ENCODE measurements around the gene BARX2.
A peak's percentile ranks its signal among the peaks of the same experiment; 100 is the strongest.
"Not testable (repeated sequence)": the region's sequence is repeated elsewhere in the genome, so short reads cannot be mapped to it uniquely, and the experiment has no call there.

BARX2 gene

GRCh38 chr11:129375751-129376657 is at the start of gene BARX2:
TSS of gene BARX2 (plus strand) at chr11:129375848. CDS start at chr11:129376036, 188 bp downstream.
- POLR2A ChIA-PET (ENCODE audit: low non-redundant PET) = no interaction called here
- peak within 1 kb of the TSS; percentile 65 for H3K27ac ChIP-seq
- TF ChIP-seq CTCF (conservative IDR thresholded peaks at IDR 0.05; ENCODE audit: low read depth) = peak; percentile 77
- CTCF ChIA-PET = interaction anchor here (0.5 to 2.2 kb wide), 13 partner anchors 12 to 378 kb away, joined by 3 to 24 read pairs (median 4); no protein-coding TSS in a partner anchor
- peak; percentile 51 for DNase-seq (ENCODE audit: low spot score)

GRCh38 chr11:129326921-129327320 is 48.7 kb upstream of the BARX2 start:
- POLR2A ChIA-PET (ENCODE audit: low non-redundant PET) = no interaction called here
- CTCF ChIA-PET = no interaction called here
- DNase-seq (ENCODE audit: low spot score) = no peak

GRCh38 chr11:129327708-129328107 is 47.9 kb upstream of the BARX2 start:
- H3K27ac ChIP-seq; POLR2A ChIA-PET (ENCODE audit: low non-redundant PET); DNase-seq (ENCODE audit: low spot score): not testable (repeated sequence)
- CTCF ChIA-PET = interaction anchor here (0.6 kb wide), 2 partner anchors 467 to 1709 kb away, joined by 3 read pairs; no protein-coding TSS in a partner anchor

More at GRCh38 chr11:129326921-129327320, 48.7 kb upstream of the BARX2 start:
- H3K27ac ChIP-seq = no peak overlapping the region
- TF ChIP-seq CTCF (conservative IDR thresholded peaks at IDR 0.05; ENCODE audit: low read depth) = no peak

GRCh38 chr11:129328756-129329155 is 46.9 kb upstream of the BARX2 start:
- DNase-seq (ENCODE audit: low spot score) = no peak
- ChIA-PET POLR2A (ENCODE audit: low non-redundant PET) (no interaction called here), CTCF (interaction anchor here (0.6 to 1.2 kb wide), 4 partner anchors 11 to 212 kb away, joined by 3 to 8 read pairs (median 4); no protein-coding TSS in a partner anchor)
- H3K27ac ChIP-seq = no peak overlapping the region
- no peak for TF ChIP-seq CTCF (conservative IDR thresholded peaks at IDR 0.05; ENCODE audit: low read depth)

- CTCF ChIA-PET = interaction anchor here (0.6 to 1.7 kb wide), 23 partner anchors 11 to 1425 kb away, joined by 3 to 19 read pairs (median 3); partner anchors contain the start of gene ARHGAP32
Measured at GRCh38 chr11:129331217-129331616, 44.4 kb upstream of the BARX2 start.

GRCh38 chr11:129331871-129332274 is 43.8 kb upstream of the BARX2 start:
- H3K27ac ChIP-seq = no peak overlapping the region
- TF ChIP-seq CTCF (conservative IDR thresholded peaks at IDR 0.05; ENCODE audit: low read depth) = peak; percentile 90
- peak; percentile 84 for DNase-seq (ENCODE audit: low spot score)
- CTCF ChIA-PET = interaction anchor here (0.6 to 1.7 kb wide), 33 partner anchors 8 to 1426 kb away, joined by 3 to 19 read pairs (median 4); partner anchors contain the start of gene ARHGAP32
- POLR2A ChIA-PET (ENCODE audit: low non-redundant PET) = no interaction called here

More at GRCh38 chr11:129331217-129331616, 44.4 kb upstream of the BARX2 start:
- no peak for DNase-seq (ENCODE audit: low spot score)
- POLR2A ChIA-PET (ENCODE audit: low non-redundant PET) = no interaction called here
- TF ChIP-seq CTCF (conservative IDR thresholded peaks at IDR 0.05; ENCODE audit: low read depth) = no peak
- H3K27ac ChIP-seq = no peak overlapping the region
